ENCODE results near the gene NPPB.

- TF ChIP-seq EZH2phosphoT487 (conservative IDR thresholded peaks at IDR 0.05; ENCODE audit: low read length) (no peak), CTCF (IDR thresholded peaks at IDR 0.05; ENCODE audit: insufficient read depth, low read length, poor library complexity, severe bottlenecking) (no peak)
Observed at GRCh38 chr1:11880181-11880575, 21.4 kb upstream of the NPPB start.
